HCT116 (cell line): ENCODE results near the gene CLEC16A. TPM values are rescaled to one million over a fixed set of nuclear protein-coding genes. Genes with fewer than 3 reads are reported as not detected.

Experiments
- ATAC-seq: fragments of 200-7000 bp; cut with Tn5 transposase; 2 replicates; pipeline ENCODE4 v1.9.1; 2020; ENCODE audit warnings: mild to moderate bottlenecking, moderate library complexity
- BruUV-seq: library from RNA; stranded (reverse); fragments of 400-500 nt; replicated peaks from 2 replicates; lab custom pipeline; 2021; lab: Mats Ljungman, UMichigan
- CTCF ChIA-PET: fragments of 300-600 bp; sonication (Branson Sonifier 250); formaldehyde crosslinking; loops from one replicate; lab custom pipeline; 2021; ENCODE audit warnings: antibody characterized with exemption; lab: Charles Lee
- POLR2A ChIA-PET: fragments of 300-600, 350-600 bp; sonication (Branson Sonifier 250); formaldehyde crosslinking; loops from one replicate; lab custom pipeline; 2021; ENCODE audit warnings: antibody characterized with exemption; lab: Charles Lee
- RAD21 ChIA-PET, 2 experiments: fragments of 300-600 bp; sonication (Branson Sonifier 250); formaldehyde crosslinking; loops; one replicate each; lab custom pipeline; 2023; ENCODE audit warnings: low total read pairs in 2 of 2; ENCODE audit not compliant: uncharacterized antibody in 2 of 2, unreplicated experiment in 2 of 2, low non-redundant PET in 1 of 2; lab: Charles Lee
- DNase-seq: peaks from one replicate; pipeline ENCODE4 v3.0.0-alpha.2; 2010; ENCODE audit warnings: low read depth, low spot score
- H2AFZ ChIP-seq: fragments of 200-600 bp; shearing (Covaris generic), sonication (generic); 2 replicates; pipeline ENCODE4 v1.6.1; 2017; ENCODE audit warnings: low read depth, mixed run types, mixed read lengths, antibody characterized with exemption, low read length; ENCODE audit not compliant: poor library complexity, severe bottlenecking
- H3K27ac ChIP-seq: 2 replicates; pipeline ENCODE4 v1.5.1; 2012; ENCODE audit warnings: low read depth, low read length
- H3K27me3 ChIP-seq: fragments of 200-600 bp; sonication (generic); 2 replicates; pipeline ENCODE4 v1.6.1; 2016; ENCODE audit warnings: mixed run types, low read length, mixed read lengths; ENCODE audit not compliant: insufficient read depth
- H3K36me3 ChIP-seq, 2 experiments: fragments of 200-500 bp in 1 of 2; fragments of 200-600 bp in 1 of 2; sonication (Bioruptor generic) in 1 of 2; sonication (generic) in 1 of 2; 2 replicates each; pipeline versions ENCODE4 v1.5.1 to v1.6.1; 2014 to 2016; ENCODE audit warnings: low read length in 2 of 2, inconsistent platforms in 1 of 2, mixed read lengths in 1 of 2, mixed run types in 1 of 2; ENCODE audit not compliant: insufficient read depth in 2 of 2, control insufficient read depth in 1 of 2
- H3K4me1 ChIP-seq, 2 experiments: fragments of 200-600 bp in 1 of 2; sonication (generic) in 1 of 2; 2 replicates each; pipeline versions ENCODE4 v1.5.1 to v1.6.1; 2012 to 2017; ENCODE audit warnings: low read length in 2 of 2, inconsistent platforms in 1 of 2, mild to moderate bottlenecking in 1 of 2, mixed read lengths in 1 of 2, mixed run types in 1 of 2, moderate library complexity in 1 of 2; ENCODE audit not compliant: insufficient read depth in 2 of 2, control insufficient read depth in 1 of 2
- H3K4me2 ChIP-seq: fragments of 200-600 bp; sonication (generic); 2 replicates; pipeline ENCODE4 v1.6.1; 2017; ENCODE audit warnings: mixed run types, low read length, mixed read lengths
- H3K4me3 ChIP-seq, 2 experiments: fragments of 200-600 bp in 1 of 2; sonication (generic) in 1 of 2; replicated peaks in 1 of 2; 2 replicates each; pipeline ENCODE4 v1.5.1; 2011 to 2016; ENCODE audit warnings: low read length in 2 of 2, control low read depth in 1 of 2, low read depth in 1 of 2, mild to moderate bottlenecking in 1 of 2, mixed read lengths in 1 of 2, mixed run types in 1 of 2
- H3K79me2 ChIP-seq: fragments of 200-600 bp; sonication (generic); 2 replicates; pipeline ENCODE4 v1.6.1; 2017; ENCODE audit warnings: mild to moderate bottlenecking, mixed run types, low read length, moderate library complexity, mixed read lengths; ENCODE audit not compliant: insufficient read depth
- H3K9ac ChIP-seq: fragments of 200-600 bp; sonication (generic); 2 replicates; pipeline ENCODE4 v1.6.1; 2016; ENCODE audit warnings: low read length, mixed read lengths
- H3K9me2 ChIP-seq: fragments of 200-600 bp; sonication (generic), shearing (Covaris generic); 2 replicates; pipeline ENCODE4 v1.6.1; 2017; ENCODE audit warnings: mixed run types, mild to moderate bottlenecking, moderate library complexity; ENCODE audit not compliant: insufficient read depth
- H3K9me3 ChIP-seq, 2 experiments: fragments of 200-500 bp in 1 of 2; fragments of 200-600 bp in 1 of 2; sonication (Bioruptor generic) in 1 of 2; sonication (generic) in 1 of 2; 2 replicates each; pipeline ENCODE4 v1.6.1; 2014 to 2017; ENCODE audit warnings: low read length in 2 of 2, mixed read lengths in 2 of 2, inconsistent platforms in 1 of 2, low read depth in 1 of 2, mild to moderate bottlenecking in 1 of 2, mixed run types in 1 of 2, moderate library complexity in 1 of 2; ENCODE audit not compliant: control insufficient read depth in 1 of 2, insufficient read depth in 1 of 2
- H4K20me1 ChIP-seq: fragments of 200-600 bp; sonication (generic), shearing (Covaris generic); 2 replicates; pipeline ENCODE4 v1.6.1; 2017; ENCODE audit warnings: mixed run types, mild to moderate bottlenecking, moderate library complexity; ENCODE audit not compliant: insufficient read depth
- CEBPB ChIP-seq: IDR thresholded peaks from 2 replicates; pipeline ENCODE4 v1.6.1; 2012; ENCODE audit warnings: low read depth
- EGR1 ChIP-seq: IDR thresholded peaks from 2 replicates; pipeline ENCODE4 v1.6.1; 2012; ENCODE audit warnings: low read depth
- ELF1 ChIP-seq: IDR thresholded peaks from 2 replicates; pipeline ENCODE4 v1.6.1; 2012; ENCODE audit warnings: low read depth, borderline replicate concordance
- EZH2 ChIP-seq: fragments of 200-600 bp; sonication (generic); IDR thresholded peaks from 2 replicates; pipeline ENCODE4 v1.6.1; 2017; ENCODE audit warnings: antibody characterized with exemption, mixed run types
- JUND ChIP-seq: IDR thresholded peaks from 2 replicates; pipeline ENCODE4 v1.6.1; 2012
- POLR2A ChIP-seq: IDR thresholded peaks from 2 replicates; pipeline ENCODE4 v1.7.0; 2011; ENCODE audit warnings: borderline replicate concordance; ENCODE audit not compliant: insufficient read depth, insufficient read length; ENCODE audit errors: extremely low read depth
- POLR2AphosphoS5 ChIP-seq: IDR thresholded peaks from 2 replicates; pipeline ENCODE4 v1.6.1; 2011; ENCODE audit warnings: mild to moderate bottlenecking, low read depth, low read length, moderate library complexity
- REST ChIP-seq: IDR thresholded peaks from 2 replicates; pipeline ENCODE4 v1.6.1; 2012; ENCODE audit warnings: low read depth
- SIN3A ChIP-seq: IDR thresholded peaks from 2 replicates; pipeline ENCODE4 v1.6.1; 2012; ENCODE audit warnings: low read depth
- SP1 ChIP-seq: IDR thresholded peaks from 2 replicates; pipeline ENCODE4 v1.6.1; 2012; ENCODE audit warnings: low read depth
- SRF ChIP-seq: IDR thresholded peaks from 2 replicates; pipeline ENCODE4 v1.6.1; 2012; ENCODE audit warnings: low read depth
- ZBTB33 ChIP-seq: IDR thresholded peaks from 2 replicates; pipeline ENCODE4 v1.6.1; 2011; ENCODE audit warnings: mild to moderate bottlenecking, low read length, moderate library complexity; ENCODE audit not compliant: insufficient replicate concordance; ENCODE audit errors: extremely low read depth
- ZFX ChIP-seq: fragments of 450-650 bp; IDR thresholded peaks from 2 replicates; pipeline ENCODE4 v1.6.1; 2017
- ZNF274 ChIP-seq: fragments of 200-500 bp; sonication (Bioruptor generic); IDR thresholded peaks from 2 replicates; pipeline ENCODE4 v1.6.1; 2014; ENCODE audit warnings: mild to moderate bottlenecking, low read depth, low read length, inconsistent platforms
- intact Hi-C: fragments of 100-400 bp; cut with micrococcal nuclease; formaldehyde crosslinking; loops from 2 replicates; pipeline ENCODE4 v1.10.0; 2022
- total RNA-seq: library from RNA; stranded (reverse); gene quantifications from one replicate; pipeline ENCODE4 v1.2.1, GENCODE V29; 2021; ENCODE audit not compliant: unreplicated experiment

CLEC16A gene
- total RNA-seq, 1 experiment from 2014 or later: 18.0 TPM

- ChIA-PET POLR2A (no interaction called here), CTCF (no interaction called here), RAD21 (no interaction called here)
- intact Hi-C loops: no loop called here
- ATAC-seq (no peak), DNase-seq (no peak)
- TF ChIP-seq SIN3A: no peak
- TF ChIP-seq EGR1: no peak
- no peak for TF ChIP-seq ELF1
- TF ChIP-seq EZH2: no peak
- TF ChIP-seq POLR2A: no peak
- TF ChIP-seq ZFX: no peak
- TF ChIP-seq CEBPB: no peak
- TF ChIP-seq ZNF274: no peak
- TF ChIP-seq SP1: no peak
- no peak for TF ChIP-seq SRF
- no peak for TF ChIP-seq ZBTB33
- TF ChIP-seq JUND: no peak
- TF ChIP-seq REST: no peak
- TF ChIP-seq POLR2AphosphoS5: no peak
- H4K20me1 ChIP-seq: no peaks in the 10 kb centered on the region
- H3K36me3 ChIP-seq: no peaks in the 10 kb centered on the region
- H3K79me2 ChIP-seq: no peaks in the 10 kb centered on the region
- no peaks in the 10 kb centered on the region for H3K9me2 ChIP-seq
- no peaks in the 10 kb centered on the region for H3K27me3 ChIP-seq
- H3K4me2 ChIP-seq: no peak overlapping the region
- no TSS peak for BruUV-seq
- no peak overlapping the region for H2AFZ ChIP-seq
- no peak overlapping the region for H3K4me3 ChIP-seq
- H3K4me1 ChIP-seq: peaks cover 0 to 3% of the 10 kb centered on the region in 2 experiments; a peak in 2 of 4 replicates
- H3K9me3 ChIP-seq: no peaks in the 10 kb centered on the region
- H3K9ac ChIP-seq: no peak overlapping the region
- H3K27ac ChIP-seq: no peak overlapping the region
These were observed 128.2 kb downstream of the CLEC16A start for GRCh38 chr16:11072420-11073153.
